Measurements from ENCODE around the gene NT5DC4. TPM values are rescaled to one million over a fixed set of nuclear protein-coding genes. Genes with fewer than 3 reads are reported as not detected.

Gene NT5DC4
- total RNA-seq, 1 experiment from 2014 or later = not detected

DNA sequence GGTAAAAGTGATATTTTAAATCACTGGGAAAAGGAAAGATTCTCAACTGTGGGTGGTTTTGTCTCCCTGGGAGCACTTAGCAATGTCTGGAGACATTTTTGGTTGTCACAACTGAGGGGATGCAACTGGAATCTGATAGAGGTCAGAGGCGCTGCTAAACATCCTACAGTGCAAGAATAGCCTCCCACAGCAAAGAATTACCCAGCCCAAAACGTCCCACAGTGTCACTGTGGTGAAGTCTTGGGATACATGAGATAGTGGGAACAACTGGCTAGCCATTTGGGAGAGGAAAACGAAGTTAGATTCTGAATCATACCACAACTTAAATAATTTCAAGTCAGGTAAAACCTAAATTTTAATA is 36.4 kb upstream of the NT5DC4 start:
- DNase-seq = no peak
- Histone ChIP-seq H3K27ac (ENCODE audit: low read length) (no peak overlapping the region), H4K20me1 (ENCODE audit: insufficient read depth, low read depth, low read length) (no peaks in the 10 kb centered on the region), H3K4me3 (ENCODE audit: low read length) (no peak overlapping the region), H3K79me2 (ENCODE audit: low read length) (no peaks in the 10 kb centered on the region), H3K9me3 (ENCODE audit: low read length) (no peaks in the 10 kb centered on the region), H2AFZ (ENCODE audit: low read length) (no peak overlapping the region), H3K4me2 (ENCODE audit: low read depth, low read length, poor library complexity, severe bottlenecking) (no peak overlapping the region), H3K9me2 (replicated peaks; ENCODE audit: insufficient read depth, low read length) (no peaks in the 10 kb centered on the region), H3K27me3 (ENCODE audit: low read length) (no peaks in the 10 kb centered on the region), H3K36me3 (ENCODE audit: insufficient read depth, low read length) (no peaks in the 10 kb centered on the region), H3K4me1 (ENCODE audit: low read length) (no peaks in the 10 kb centered on the region), H3K9ac (ENCODE audit: low read length) (no peak overlapping the region)

DNA sequence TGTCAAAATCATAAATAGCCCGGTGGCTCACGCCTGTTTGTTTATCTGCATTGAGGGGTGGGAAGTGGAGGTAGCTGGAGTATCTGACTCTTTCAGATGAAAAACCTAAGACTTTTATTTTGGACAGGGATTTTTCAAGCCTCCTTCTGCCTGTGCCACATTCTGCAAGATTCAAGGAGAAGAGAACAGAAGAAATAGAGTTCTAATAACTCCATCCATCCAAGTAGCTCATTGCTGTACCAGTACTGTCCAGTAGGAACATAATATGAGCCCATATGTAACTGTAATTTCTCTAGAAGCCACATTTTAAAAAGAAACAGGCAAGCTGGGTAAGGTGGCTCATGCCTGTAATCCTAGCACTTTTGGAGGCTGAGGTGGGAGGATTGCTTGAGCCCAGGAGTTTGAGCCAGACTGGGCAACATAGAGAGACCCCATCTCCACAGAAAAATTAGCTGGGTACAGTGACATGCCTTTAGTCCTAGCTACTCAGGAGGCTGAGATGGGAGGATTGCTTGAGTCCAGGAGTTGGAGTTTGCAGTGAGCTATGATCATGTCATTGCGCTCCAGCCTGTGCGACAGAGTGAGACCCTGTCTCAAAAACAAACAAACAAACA is 35.4 kb upstream of the NT5DC4 start:
- H3K9ac ChIP-seq (ENCODE audit: low read length) = no peak overlapping the region
- H3K36me3 ChIP-seq (ENCODE audit: insufficient read depth, low read length) = no peaks in the 10 kb centered on the region
- no peaks in the 10 kb centered on the region for H3K27me3 ChIP-seq (ENCODE audit: low read length)
- H3K79me2 ChIP-seq (ENCODE audit: low read length) = no peaks in the 10 kb centered on the region
- no peaks in the 10 kb centered on the region for H4K20me1 ChIP-seq (ENCODE audit: insufficient read depth, low read depth, low read length)
- DNase-seq = no peak
- no peak overlapping the region for H3K4me3 ChIP-seq (ENCODE audit: low read length)
- H3K4me2 ChIP-seq (ENCODE audit: low read depth, low read length, poor library complexity, severe bottlenecking) = no peak overlapping the region
- H2AFZ ChIP-seq (ENCODE audit: low read length) = no peak overlapping the region
- no peak overlapping the region for H3K27ac ChIP-seq (ENCODE audit: low read length)
- H3K9me3 ChIP-seq (ENCODE audit: low read length) = no peaks in the 10 kb centered on the region
- no peaks in the 10 kb centered on the region for H3K9me2 ChIP-seq (replicated peaks; ENCODE audit: insufficient read depth, low read length)
- H3K4me1 ChIP-seq (ENCODE audit: low read length) = no peaks in the 10 kb centered on the region

DNA sequence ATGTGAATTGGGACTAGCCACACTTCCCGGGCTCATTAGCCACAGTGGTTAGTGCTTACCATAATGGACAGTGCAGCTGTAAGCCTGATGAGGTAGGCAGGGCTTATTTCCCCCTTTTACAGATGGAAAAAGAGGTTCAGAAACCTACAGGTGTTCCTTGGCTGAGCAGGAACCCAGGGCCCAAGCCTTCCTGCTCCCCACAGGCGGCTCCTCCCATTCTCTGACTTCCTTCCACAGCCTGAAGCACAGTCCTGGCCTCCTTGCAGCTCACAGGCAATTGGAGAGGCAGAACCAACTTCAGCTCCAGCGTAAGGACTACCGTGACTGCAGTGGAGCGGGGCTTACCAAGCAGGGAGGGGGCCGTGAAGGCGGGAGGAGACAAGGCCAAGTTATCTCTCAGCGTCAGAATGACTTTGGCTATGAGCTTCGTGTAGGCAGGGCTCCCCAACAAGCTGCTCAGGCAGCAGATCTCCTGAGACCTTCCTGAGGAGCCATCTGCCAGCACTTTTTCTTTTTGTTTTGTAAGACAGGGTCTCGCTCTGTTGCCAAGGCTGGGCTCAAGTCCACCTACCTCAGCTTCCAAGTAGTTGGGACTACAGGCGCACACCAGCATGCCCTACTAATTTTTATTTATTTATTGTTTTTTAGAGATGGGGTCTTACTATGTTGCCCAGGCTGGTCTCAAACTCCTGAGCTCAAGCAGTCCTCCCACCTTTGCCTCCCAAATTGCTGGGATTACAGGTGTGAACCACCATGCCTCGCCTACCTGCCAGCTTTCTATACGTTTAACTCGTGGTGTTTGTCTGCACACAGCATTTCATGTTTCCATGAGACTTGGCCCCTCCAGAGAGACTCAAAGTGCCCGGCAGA is 34.2 kb upstream of the NT5DC4 start:
- H3K27me3 ChIP-seq (ENCODE audit: low read length) = no peaks in the 10 kb centered on the region
- H3K4me3 ChIP-seq (ENCODE audit: low read length) = no peak overlapping the region
- no peak for DNase-seq
- peaks cover 4% of the 10 kb centered on the region; the same call in 1 of the 2 replicates for H3K4me1 ChIP-seq (ENCODE audit: low read length)
- no peaks in the 10 kb centered on the region for H3K9me3 ChIP-seq (ENCODE audit: low read length)
- no peaks in the 10 kb centered on the region for H3K9me2 ChIP-seq (replicated peaks; ENCODE audit: insufficient read depth, low read length)
- H3K27ac ChIP-seq (ENCODE audit: low read length) = no peak overlapping the region
- no peak overlapping the region for H3K4me2 ChIP-seq (ENCODE audit: low read depth, low read length, poor library complexity, severe bottlenecking)
- H3K79me2 ChIP-seq (ENCODE audit: low read length) = no peaks in the 10 kb centered on the region
- no peak overlapping the region for H2AFZ ChIP-seq (ENCODE audit: low read length)
- no peaks in the 10 kb centered on the region for H3K36me3 ChIP-seq (ENCODE audit: insufficient read depth, low read length)
- H4K20me1 ChIP-seq (ENCODE audit: insufficient read depth, low read depth, low read length) = no peaks in the 10 kb centered on the region
- no peak overlapping the region for H3K9ac ChIP-seq (ENCODE audit: low read length)

DNA sequence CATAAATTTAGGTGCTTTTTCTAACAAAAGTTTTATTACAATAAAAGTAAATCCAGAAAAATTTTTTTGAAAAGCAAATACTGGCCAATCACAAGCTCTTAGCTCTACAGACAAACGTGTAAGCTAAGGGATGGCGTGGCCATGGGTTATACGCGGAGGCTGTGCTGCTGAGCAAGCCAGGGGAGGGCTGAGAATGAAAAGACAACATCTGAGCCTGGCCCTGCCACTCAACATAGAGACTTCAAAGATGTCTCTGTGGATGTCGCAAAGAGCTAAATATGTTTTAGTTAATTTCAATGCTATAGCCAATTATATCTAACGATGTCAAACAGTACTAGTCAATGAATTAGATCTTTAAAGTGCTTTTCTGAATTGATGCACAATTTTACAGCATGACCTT is 33.3 kb upstream of the NT5DC4 start:
- Histone ChIP-seq H3K27ac (ENCODE audit: low read length) (no peak overlapping the region), H3K4me1 (ENCODE audit: low read length) (peaks cover 4% of the 10 kb centered on the region; the same call in 1 of the 2 replicates), H3K9ac (ENCODE audit: low read length) (no peak overlapping the region), H4K20me1 (ENCODE audit: insufficient read depth, low read depth, low read length) (no peaks in the 10 kb centered on the region), H3K4me2 (ENCODE audit: low read depth, low read length, poor library complexity, severe bottlenecking) (no peak overlapping the region), H3K79me2 (ENCODE audit: low read length) (no peaks in the 10 kb centered on the region), H2AFZ (ENCODE audit: low read length) (no peak overlapping the region), H3K9me2 (replicated peaks; ENCODE audit: insufficient read depth, low read length) (no peaks in the 10 kb centered on the region), H3K36me3 (ENCODE audit: insufficient read depth, low read length) (no peaks in the 10 kb centered on the region), H3K27me3 (ENCODE audit: low read length) (no peaks in the 10 kb centered on the region), H3K9me3 (ENCODE audit: low read length) (no peaks in the 10 kb centered on the region), H3K4me3 (ENCODE audit: low read length) (no peak overlapping the region)
- DNase-seq = no peak

DNA sequence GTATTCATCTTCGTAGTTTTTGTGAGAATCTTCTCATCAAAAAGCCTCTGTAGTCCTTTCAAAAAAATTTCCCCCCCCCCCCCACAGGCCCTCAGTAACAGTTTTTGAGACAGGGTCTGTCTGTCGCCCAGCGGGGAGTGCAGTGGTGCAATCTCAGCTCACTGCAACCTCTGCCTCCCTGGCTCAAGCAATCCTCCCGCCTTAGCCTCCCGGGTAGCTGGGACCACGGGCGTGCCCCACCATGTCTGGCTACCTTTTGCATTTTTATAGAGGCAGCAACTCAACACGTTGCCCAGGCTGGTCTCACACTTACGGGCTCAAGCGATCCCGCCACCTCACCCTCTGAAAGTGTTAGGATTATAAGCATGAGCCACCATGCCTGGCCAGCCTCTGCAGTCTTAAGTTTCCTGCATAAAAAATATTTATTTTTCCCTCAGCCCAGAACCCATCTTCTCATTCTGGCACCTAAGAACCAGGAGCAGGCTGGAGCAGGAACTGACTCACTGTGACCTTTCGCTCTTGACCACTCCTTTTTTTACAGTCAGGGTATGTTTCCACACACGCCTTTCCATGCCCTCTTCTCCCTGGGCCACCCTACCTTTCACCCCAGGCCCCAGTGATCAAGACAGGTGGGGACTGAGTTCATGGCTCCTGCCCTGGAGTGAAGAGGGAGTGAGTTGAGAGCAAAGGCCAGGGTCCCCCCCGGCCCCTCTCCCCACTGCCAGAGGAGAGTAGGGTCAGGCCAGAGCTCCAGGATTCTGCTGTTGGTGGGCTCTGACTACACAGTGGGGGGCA is 32.5 kb upstream of the NT5DC4 start:
- H3K9me2 ChIP-seq (replicated peaks; ENCODE audit: insufficient read depth, low read length) = no peaks in the 10 kb centered on the region
- H3K9me3 ChIP-seq (ENCODE audit: low read length) = no peaks in the 10 kb centered on the region
- no peaks in the 10 kb centered on the region for H4K20me1 ChIP-seq (ENCODE audit: insufficient read depth, low read depth, low read length)
- H3K27ac ChIP-seq (ENCODE audit: low read length) = no peak overlapping the region
- H3K36me3 ChIP-seq (ENCODE audit: insufficient read depth, low read length) = no peaks in the 10 kb centered on the region
- no peaks in the 10 kb centered on the region for H3K27me3 ChIP-seq (ENCODE audit: low read length)
- peaks cover 4% of the 10 kb centered on the region; the same call in 1 of the 2 replicates for H3K4me1 ChIP-seq (ENCODE audit: low read length)
- H2AFZ ChIP-seq (ENCODE audit: low read length) = no peak overlapping the region
- H3K79me2 ChIP-seq (ENCODE audit: low read length) = no peaks in the 10 kb centered on the region
- H3K4me2 ChIP-seq (ENCODE audit: low read depth, low read length, poor library complexity, severe bottlenecking) = no peak overlapping the region
- no peak overlapping the region for H3K4me3 ChIP-seq (ENCODE audit: low read length)
- H3K9ac ChIP-seq (ENCODE audit: low read length) = no peak overlapping the region
- no peak for DNase-seq

DNA sequence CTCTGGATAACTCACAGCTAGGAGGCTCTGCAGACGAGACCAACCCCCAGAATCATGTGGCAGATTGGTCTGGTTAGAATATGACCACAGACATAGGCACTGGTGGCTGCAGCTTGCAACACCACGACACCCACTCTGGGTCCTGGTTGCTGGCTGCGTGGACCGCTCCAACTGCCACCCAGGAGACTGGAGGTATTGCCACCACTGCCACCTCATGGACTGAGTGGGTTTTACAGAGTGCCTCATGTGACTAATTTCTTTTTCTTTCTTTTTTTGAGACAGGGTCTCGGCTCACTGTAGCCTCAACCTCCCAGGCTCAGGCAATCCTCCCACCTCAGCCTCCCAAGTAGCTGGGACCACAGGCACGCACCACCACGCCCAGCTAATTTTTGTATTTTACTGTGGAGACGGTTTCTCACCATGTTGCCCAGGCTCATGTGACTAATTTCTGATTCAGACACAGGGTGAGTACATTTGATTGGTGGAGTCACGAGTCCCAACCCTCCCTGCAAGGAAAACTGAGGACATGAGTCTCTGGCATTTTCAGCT is 29.9 kb upstream of the NT5DC4 start:
- Histone ChIP-seq H3K4me2 (ENCODE audit: low read depth, low read length, poor library complexity, severe bottlenecking) (peak overlapping the region; percentile 32), H3K27ac (ENCODE audit: low read length) (no peak overlapping the region), H3K36me3 (ENCODE audit: insufficient read depth, low read length) (no peaks in the 10 kb centered on the region), H3K4me1 (ENCODE audit: low read length) (peaks cover 4% of the 10 kb centered on the region; the same call in 1 of the 2 replicates), H3K9me3 (ENCODE audit: low read length) (no peaks in the 10 kb centered on the region), H3K79me2 (ENCODE audit: low read length) (no peaks in the 10 kb centered on the region), H2AFZ (ENCODE audit: low read length) (peak overlapping the region; percentile 70; the same call in 1 of the 2 replicates), H3K9ac (ENCODE audit: low read length) (0 out of 2 replicates have a peak overlapping the region, but pooled peaks have one; percentile 27), H4K20me1 (ENCODE audit: insufficient read depth, low read depth, low read length) (no peaks in the 10 kb centered on the region), H3K27me3 (ENCODE audit: low read length) (no peaks in the 10 kb centered on the region), H3K4me3 (ENCODE audit: low read length) (no peak overlapping the region; the same call in 1 of the 2 replicates), H3K9me2 (replicated peaks; ENCODE audit: insufficient read depth, low read length) (no peaks in the 10 kb centered on the region)
- peak; percentile 78 for DNase-seq

DNA sequence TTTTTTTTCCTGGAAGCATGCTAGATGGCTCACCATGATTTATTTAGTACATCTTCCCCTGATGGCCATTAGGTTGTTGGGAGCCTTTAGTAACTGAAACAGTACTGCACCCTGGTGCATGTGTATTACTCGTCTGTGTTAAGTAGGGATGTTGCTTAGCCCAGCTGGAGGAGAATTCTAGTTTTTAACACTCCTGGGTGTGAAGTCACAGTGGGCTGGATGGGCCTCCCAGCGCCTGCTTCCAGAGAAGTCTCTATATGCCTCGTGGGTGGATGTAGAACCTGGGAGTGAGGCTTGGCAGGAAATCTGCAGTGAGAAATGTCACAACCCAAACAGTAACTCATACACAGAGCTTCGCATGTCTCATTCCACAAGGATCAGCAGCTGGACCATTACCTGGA is 28.9 kb upstream of the NT5DC4 start:
- H3K27ac ChIP-seq (ENCODE audit: low read length) = no peak overlapping the region
- no peak overlapping the region for H3K9ac ChIP-seq (ENCODE audit: low read length)

More for the DNA sequence above, 28.9 kb upstream of the NT5DC4 start:
- Histone ChIP-seq H3K4me1 (ENCODE audit: low read length) (peaks cover 4% of the 10 kb centered on the region; the same call in 1 of the 2 replicates), H2AFZ (ENCODE audit: low read length) (no peak overlapping the region), H3K27me3 (ENCODE audit: low read length) (no peaks in the 10 kb centered on the region), H3K9me3 (ENCODE audit: low read length) (no peaks in the 10 kb centered on the region), H4K20me1 (ENCODE audit: insufficient read depth, low read depth, low read length) (no peaks in the 10 kb centered on the region), H3K36me3 (ENCODE audit: insufficient read depth, low read length) (no peaks in the 10 kb centered on the region), H3K4me2 (ENCODE audit: low read depth, low read length, poor library complexity, severe bottlenecking) (no peak overlapping the region), H3K9me2 (replicated peaks; ENCODE audit: insufficient read depth, low read length) (no peaks in the 10 kb centered on the region), H3K79me2 (ENCODE audit: low read length) (no peaks in the 10 kb centered on the region), H3K4me3 (ENCODE audit: low read length) (no peak overlapping the region)
- no peak for DNase-seq
